Measurements from ENCODE around the gene RXRA. TPM values are rescaled to one million over a fixed set of nuclear protein-coding genes. Genes with fewer than 3 reads are reported as not detected.
A peak's percentile ranks its signal among the peaks of the same experiment; 100 is the strongest.

Gene RXRA
- total and polyA plus RNA-seq, 2 of the 13 experiments (the other 11 are each of a cell fraction or from before 2014, with no cell fraction given) = 18.9 to 29.2 TPM

- TF ChIP-seq PRDM10 (CRISPR knock-in tag; IDR thresholded peaks at IDR 0.05; ENCODE audit: low read depth) (no peak), ZNF549 (CRISPR knock-in tag; IDR thresholded peaks at IDR 0.05) (no peak), MTA1 (CRISPR knock-in tag; IDR thresholded peaks at IDR 0.05; ENCODE audit: borderline replicate concordance) (no peak), CHD4 (IDR thresholded peaks at IDR 0.05; ENCODE audit: borderline replicate concordance, low read length) (no peak), MEIS1 (CRISPR knock-in tag; IDR thresholded peaks at IDR 0.05; ENCODE audit: borderline replicate concordance) (no peak), KLF6 (CRISPR knock-in tag; IDR thresholded peaks at IDR 0.05) (peak; percentile 99), FOXO1 (CRISPR knock-in tag; IDR thresholded peaks at IDR 0.05) (no peak; the same call in 1 of the 2 replicates), SP5 (CRISPR knock-in tag; IDR thresholded peaks at IDR 0.05; ENCODE audit: borderline replicate concordance, low read depth) (peak; percentile 58; the same call in 1 of the 2 replicates), MIXL1 (CRISPR knock-in tag; IDR thresholded peaks at IDR 0.05) (no peak), IRX3 (CRISPR knock-in tag; IDR thresholded peaks at IDR 0.05; ENCODE audit: borderline replicate concordance, low read depth) (no peak), HOXA9 (CRISPR knock-in tag; IDR thresholded peaks at IDR 0.05; ENCODE audit: borderline replicate concordance) (no peak), ZNF761 (CRISPR knock-in tag; conservative IDR thresholded peaks at IDR 0.05) (no peak), ZNF407 (CRISPR knock-in tag; IDR thresholded peaks at IDR 0.05; ENCODE audit: not compliant biosample characterization) (peak; percentile 84), PAXIP1 (CRISPR knock-in tag; conservative IDR thresholded peaks at IDR 0.05) (no peak; the same call in 1 of the 2 replicates)
These were observed 2.4 kb upstream of the RXRA start (continued) for GRCh38 chr9:134323741-134324358.
